ENCODE results near the gene SYCE3. TPM values are rescaled to one million over a fixed set of nuclear protein-coding genes. Genes with fewer than 3 reads are reported as not detected.

Gene SYCE3
- total and polyA plus RNA-seq, 9 of the 15 experiments (the other 6 are each of a cell fraction or from before 2014, with no cell fraction given): 0.56 TPM; not detected in 8

DNA sequence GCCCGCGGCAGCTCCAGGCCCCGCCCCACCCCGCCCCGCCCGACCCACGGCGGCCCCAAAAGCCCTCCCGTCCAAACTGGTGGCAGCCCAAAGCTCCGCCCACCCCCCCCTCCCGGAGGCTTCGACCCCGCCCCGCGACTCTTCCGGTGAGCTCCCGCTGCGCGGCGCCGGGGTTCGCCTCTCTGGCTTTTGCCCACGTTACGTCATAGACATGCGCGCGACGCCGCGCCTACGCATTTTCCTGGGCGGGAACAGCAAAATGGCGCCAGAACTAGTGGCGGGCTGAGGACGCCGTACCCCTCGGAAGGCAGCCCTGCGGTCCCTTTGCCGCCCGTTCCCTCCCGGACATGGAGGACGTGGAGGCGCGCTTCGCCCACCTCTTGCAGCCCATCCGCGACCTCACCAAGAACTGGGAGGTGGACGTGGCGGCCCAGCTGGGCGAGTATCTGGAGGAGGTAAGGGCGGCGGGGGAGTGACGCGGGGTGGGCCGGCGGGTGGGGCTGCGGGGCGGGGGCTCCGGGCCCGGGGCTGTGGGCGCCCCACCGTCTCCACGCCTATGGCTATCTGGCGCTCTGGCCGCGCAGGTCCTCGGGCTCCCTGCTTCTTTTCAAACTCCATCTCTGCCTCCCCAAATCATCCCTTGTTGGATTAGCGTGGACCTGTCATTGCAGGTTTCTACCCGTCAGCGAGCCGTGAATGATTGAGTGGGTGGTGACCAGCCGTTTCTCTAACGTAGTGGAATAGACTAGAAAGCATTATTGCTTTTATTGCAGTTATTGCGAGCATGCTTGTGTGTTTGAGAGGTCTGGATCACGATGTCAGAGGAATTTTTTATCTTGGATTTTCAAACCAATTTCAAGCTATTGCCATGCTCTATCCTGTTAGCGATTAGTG is 54.5 kb downstream of the SYCE3 start, which contains the start of gene NCAPH2 (continued):
- TF ChIP-seq, protein P1, sequence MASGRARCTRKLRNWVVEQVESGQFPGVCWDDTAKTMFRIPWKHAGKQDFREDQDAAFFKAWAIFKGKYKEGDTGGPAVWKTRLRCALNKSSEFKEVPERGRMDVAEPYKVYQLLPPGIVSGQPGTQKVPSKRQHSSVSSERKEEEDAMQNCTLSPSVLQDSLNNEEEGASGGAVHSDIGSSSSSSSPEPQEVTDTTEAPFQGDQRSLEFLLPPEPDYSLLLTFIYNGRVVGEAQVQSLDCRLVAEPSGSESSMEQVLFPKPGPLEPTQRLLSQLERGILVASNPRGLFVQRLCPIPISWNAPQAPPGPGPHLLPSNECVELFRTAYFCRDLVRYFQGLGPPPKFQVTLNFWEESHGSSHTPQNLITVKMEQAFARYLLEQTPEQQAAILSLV (tag; IDR thresholded peaks at IDR 0.05): no peak
- TF ChIP-seq, protein P2, sequence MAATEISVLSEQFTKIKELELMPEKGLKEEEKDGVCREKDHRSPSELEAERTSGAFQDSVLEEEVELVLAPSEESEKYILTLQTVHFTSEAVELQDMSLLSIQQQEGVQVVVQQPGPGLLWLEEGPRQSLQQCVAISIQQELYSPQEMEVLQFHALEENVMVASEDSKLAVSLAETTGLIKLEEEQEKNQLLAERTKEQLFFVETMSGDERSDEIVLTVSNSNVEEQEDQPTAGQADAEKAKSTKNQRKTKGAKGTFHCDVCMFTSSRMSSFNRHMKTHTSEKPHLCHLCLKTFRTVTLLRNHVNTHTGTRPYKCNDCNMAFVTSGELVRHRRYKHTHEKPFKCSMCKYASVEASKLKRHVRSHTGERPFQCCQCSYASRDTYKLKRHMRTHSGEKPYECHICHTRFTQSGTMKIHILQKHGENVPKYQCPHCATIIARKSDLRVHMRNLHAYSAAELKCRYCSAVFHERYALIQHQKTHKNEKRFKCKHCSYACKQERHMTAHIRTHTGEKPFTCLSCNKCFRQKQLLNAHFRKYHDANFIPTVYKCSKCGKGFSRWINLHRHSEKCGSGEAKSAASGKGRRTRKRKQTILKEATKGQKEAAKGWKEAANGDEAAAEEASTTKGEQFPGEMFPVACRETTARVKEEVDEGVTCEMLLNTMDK (IDR thresholded peaks at IDR 0.05; ENCODE audit: borderline replicate concordance, insufficient read depth, low read depth, low read length, poor library complexity, severe bottlenecking): no peak
- TF ChIP-seq HDAC1 (IDR thresholded peaks at IDR 0.05) (peak in 1 of 2 experiments; percentile 86; a peak in 2 of 4 replicates), CBX5 (IDR thresholded peaks at IDR 0.05; ENCODE audit: borderline replicate concordance, low read depth) (no peak), SMARCA5 (IDR thresholded peaks at IDR 0.05) (no peak), ZFP36 (IDR thresholded peaks at IDR 0.05; ENCODE audit: low read depth, low read length, partially characterized antibody) (no peak), FOXK1 (CRISPR knock-in tag; IDR thresholded peaks at IDR 0.05; ENCODE audit: borderline replicate concordance) (no peak), NFIX (CRISPR knock-in tag; IDR thresholded peaks at IDR 0.05; ENCODE audit: low read depth) (no peak), NR2C2 (CRISPR knock-in tag; IDR thresholded peaks at IDR 0.05) (no peak), NR2C2 (tag; IDR thresholded peaks at IDR 0.05) (peak; percentile 77; the same call in 1 of the 2 replicates), ZNF668 (CRISPR knock-in tag; IDR thresholded peaks at IDR 0.05) (no peak), ERF (CRISPR knock-in tag; IDR thresholded peaks at IDR 0.05) (no peak), PRMT5 (CRISPR knock-in tag; IDR thresholded peaks at IDR 0.05) (no peak), KDM2B (CRISPR knock-in tag; IDR thresholded peaks at IDR 0.05) (no peak), SMAD1 (IDR thresholded peaks at IDR 0.05; ENCODE audit: low read depth, low read length, partially characterized antibody) (peak; percentile 43), ELF4 (CRISPR knock-in tag; IDR thresholded peaks at IDR 0.05) (no peak), RAD21 (CRISPR knock-in tag; conservative IDR thresholded peaks at IDR 0.05 in 1 of 2, IDR thresholded peaks at IDR 0.05 in 1 of 2) (no peak)
- TF ChIP-seq, protein P3, sequence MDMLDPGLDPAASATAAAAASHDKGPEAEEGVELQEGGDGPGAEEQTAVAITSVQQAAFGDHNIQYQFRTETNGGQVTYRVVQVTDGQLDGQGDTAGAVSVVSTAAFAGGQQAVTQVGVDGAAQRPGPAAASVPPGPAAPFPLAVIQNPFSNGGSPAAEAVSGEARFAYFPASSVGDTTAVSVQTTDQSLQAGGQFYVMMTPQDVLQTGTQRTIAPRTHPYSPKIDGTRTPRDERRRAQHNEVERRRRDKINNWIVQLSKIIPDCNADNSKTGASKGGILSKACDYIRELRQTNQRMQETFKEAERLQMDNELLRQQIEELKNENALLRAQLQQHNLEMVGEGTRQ (CRISPR knock-in tag; IDR thresholded peaks at IDR 0.05): no peak
- TF ChIP-seq, protein P4, sequence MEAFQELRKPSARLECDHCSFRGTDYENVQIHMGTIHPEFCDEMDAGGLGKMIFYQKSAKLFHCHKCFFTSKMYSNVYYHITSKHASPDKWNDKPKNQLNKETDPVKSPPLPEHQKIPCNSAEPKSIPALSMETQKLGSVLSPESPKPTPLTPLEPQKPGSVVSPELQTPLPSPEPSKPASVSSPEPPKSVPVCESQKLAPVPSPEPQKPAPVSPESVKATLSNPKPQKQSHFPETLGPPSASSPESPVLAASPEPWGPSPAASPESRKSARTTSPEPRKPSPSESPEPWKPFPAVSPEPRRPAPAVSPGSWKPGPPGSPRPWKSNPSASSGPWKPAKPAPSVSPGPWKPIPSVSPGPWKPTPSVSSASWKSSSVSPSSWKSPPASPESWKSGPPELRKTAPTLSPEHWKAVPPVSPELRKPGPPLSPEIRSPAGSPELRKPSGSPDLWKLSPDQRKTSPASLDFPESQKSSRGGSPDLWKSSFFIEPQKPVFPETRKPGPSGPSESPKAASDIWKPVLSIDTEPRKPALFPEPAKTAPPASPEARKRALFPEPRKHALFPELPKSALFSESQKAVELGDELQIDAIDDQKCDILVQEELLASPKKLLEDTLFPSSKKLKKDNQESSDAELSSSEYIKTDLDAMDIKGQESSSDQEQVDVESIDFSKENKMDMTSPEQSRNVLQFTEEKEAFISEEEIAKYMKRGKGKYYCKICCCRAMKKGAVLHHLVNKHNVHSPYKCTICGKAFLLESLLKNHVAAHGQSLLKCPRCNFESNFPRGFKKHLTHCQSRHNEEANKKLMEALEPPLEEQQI (IDR thresholded peaks at IDR 0.05): no peak
- TF ChIP-seq, protein P5, sequence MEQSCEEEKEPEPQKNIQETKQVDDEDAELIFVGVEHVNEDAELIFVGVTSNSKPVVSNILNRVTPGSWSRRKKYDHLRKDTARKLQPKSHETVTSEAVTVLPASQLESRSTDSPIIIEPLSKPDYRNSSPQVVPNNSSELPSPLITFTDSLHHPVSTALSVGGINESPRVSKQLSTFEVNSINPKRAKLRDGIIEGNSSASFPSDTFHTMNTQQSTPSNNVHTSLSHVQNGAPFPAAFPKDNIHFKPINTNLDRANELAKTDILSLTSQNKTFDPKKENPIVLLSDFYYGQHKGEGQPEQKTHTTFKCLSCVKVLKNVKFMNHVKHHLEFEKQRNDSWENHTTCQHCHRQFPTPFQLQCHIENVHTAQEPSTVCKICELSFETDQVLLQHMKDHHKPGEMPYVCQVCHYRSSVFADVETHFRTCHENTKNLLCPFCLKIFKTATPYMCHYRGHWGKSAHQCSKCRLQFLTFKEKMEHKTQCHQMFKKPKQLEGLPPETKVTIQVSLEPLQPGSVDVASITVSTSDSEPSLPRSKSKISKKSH (CRISPR knock-in tag; IDR thresholded peaks at IDR 0.05): no peak

Data from K562 (cell line).